Activated CD4-positive, alpha-beta T cell treated with anti-CD3 and anti-CD28 coated beads, Interleukin-2, amount 10 ng/mL, durations not matched to agents 7 days and 5 days (primary cell): ENCODE data around the gene RERE. TPM values are rescaled to one million over a fixed set of nuclear protein-coding genes. Genes with fewer than 3 reads are reported as not detected.

Experiments used
- CTCF ChIA-PET: fragments of 350-600 bp; sonication (Branson Sonifier 250); formaldehyde crosslinking; loops from one replicate; lab custom pipeline; 2021; ENCODE audit warnings: antibody characterized with exemption; lab: Charles Lee
- POLR2A ChIA-PET: fragments of 350-600 bp; sonication (Branson Sonifier 250); formaldehyde crosslinking; loops from one replicate; lab custom pipeline; 2021; ENCODE audit warnings: antibody characterized with exemption; lab: Charles Lee
- DNase-seq: peaks from one replicate; pipeline ENCODE4 v3.0.0-alpha.2; 2020
- H3K27ac Mint-ChIP-seq: one replicate; pipeline ENCODE4 v1.8.0; 2021; ENCODE audit warnings: mild to moderate bottlenecking, moderate library complexity, mixed read lengths
- H3K27me3 Mint-ChIP-seq: one replicate; pipeline ENCODE4 v1.8.0; 2021; ENCODE audit warnings: mixed read lengths
- H3K36me3 Mint-ChIP-seq: one replicate; pipeline ENCODE4 v1.8.0; 2021; ENCODE audit warnings: low read depth, mixed read lengths
- H3K4me1 Mint-ChIP-seq: one replicate; pipeline ENCODE4 v1.8.0; 2021; ENCODE audit warnings: mixed read lengths
- H3K4me3 Mint-ChIP-seq: one replicate; pipeline ENCODE4 v1.8.0; 2021; ENCODE audit warnings: mild to moderate bottlenecking, moderate library complexity, mixed read lengths
- H3K9me3 Mint-ChIP-seq: one replicate; pipeline ENCODE4 v1.8.0; 2021; ENCODE audit warnings: mixed read lengths
- total RNA-seq, 2 experiments: library from RNA; stranded (reverse); gene quantifications; one replicate each; pipeline ENCODE4 v1.2.3, GENCODE V29; 2021

RERE gene
- total RNA-seq, 2 experiments from 2014 or later = 68.5 to 68.7 TPM

GRCh38 chr1:8338526-8339202, 478.8 kb downstream of the RERE start:
- POLR2A ChIA-PET = no interaction called here
- no peak for DNase-seq
- H3K27ac Mint-ChIP-seq = no peak overlapping the region
- no peak overlapping the region for H3K4me3 Mint-ChIP-seq
- no peaks in the 10 kb centered on the region for H3K4me1 Mint-ChIP-seq
- CTCF ChIA-PET = no interaction called here
- no peaks in the 10 kb centered on the region for H3K36me3 Mint-ChIP-seq
- no peaks in the 10 kb centered on the region for H3K27me3 Mint-ChIP-seq
- H3K9me3 Mint-ChIP-seq = peaks cover 2% of the 10 kb centered on the region

DNA sequence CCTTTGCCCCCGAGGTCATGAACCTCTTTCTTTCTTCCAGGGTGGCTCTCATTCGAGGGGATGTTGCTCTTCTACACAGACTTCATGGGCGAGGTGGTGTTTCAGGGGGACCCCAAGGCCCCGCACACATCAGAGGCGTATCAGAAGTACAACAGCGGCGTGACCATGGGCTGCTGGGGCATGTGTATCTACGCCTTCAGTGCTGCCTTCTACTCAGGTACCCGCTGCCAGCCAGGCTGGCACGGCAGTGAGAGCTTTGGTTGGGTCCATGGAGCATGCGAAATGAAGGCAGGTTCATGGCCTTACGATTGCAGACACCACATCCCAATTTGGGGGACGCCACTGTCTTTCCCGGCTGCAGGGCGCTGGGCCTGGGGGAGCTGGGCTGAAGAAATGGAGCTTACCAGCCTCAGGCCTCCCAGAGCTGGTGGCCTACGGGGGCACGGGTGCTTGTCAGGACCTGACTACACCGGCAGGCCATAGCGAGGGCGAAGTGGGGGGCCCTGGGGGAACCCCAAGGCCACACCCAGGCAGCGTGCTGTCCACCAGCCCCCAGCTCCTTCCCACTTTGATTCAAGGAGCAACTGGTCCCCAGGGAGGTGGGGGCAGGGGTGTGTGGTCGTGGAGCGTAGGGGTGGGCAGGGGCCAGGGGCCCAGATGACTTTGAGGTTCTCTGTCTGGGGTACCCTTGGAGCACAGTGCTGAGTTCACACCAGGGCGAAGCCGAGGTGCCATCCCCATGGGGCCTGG, 479.5 kb downstream of the RERE start:
- H3K27ac Mint-ChIP-seq = no peak overlapping the region
- H3K4me1 Mint-ChIP-seq = no peaks in the 10 kb centered on the region
- ChIA-PET CTCF (no interaction called here), POLR2A (no interaction called here)
- H3K4me3 Mint-ChIP-seq = no peak overlapping the region
- no peak for DNase-seq
- H3K9me3 Mint-ChIP-seq = peaks cover 2% of the 10 kb centered on the region
- no peaks in the 10 kb centered on the region for H3K36me3 Mint-ChIP-seq
- H3K27me3 Mint-ChIP-seq = no peaks in the 10 kb centered on the region

DNA sequence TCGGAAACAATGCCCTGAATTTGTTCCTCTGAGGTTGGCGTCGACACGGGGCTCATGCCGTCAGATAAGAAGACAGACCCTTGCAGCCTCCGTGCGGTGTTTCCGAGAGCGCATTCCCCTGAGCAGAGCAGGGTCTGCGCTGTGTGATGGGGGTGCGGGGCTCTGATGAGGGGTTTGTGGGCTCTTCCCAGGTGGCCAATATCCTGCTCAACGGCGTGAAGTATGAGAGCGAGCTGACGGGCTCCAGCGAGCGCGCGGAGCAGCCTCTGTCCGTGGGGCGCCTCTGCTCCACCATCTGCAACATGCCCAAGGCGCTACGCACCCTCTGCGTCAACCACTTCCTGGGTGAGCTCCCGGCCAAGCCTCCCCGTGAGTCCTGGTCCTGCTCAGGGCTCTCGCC, 482.2 kb downstream of the RERE start:
- Mint-ChIP-seq H3K4me1 (no peaks in the 10 kb centered on the region), H3K27me3 (no peaks in the 10 kb centered on the region), H3K36me3 (no peaks in the 10 kb centered on the region), H3K27ac (no peak overlapping the region), H3K4me3 (no peak overlapping the region), H3K9me3 (peaks cover 2% of the 10 kb centered on the region)
- DNase-seq = no peak
- POLR2A ChIA-PET = no interaction called here
- CTCF ChIA-PET = interaction anchor here (0.5 kb wide), 1 partner anchor 9 kb away, joined by 3 read pairs; no protein-coding TSS in a partner anchor

DNA sequence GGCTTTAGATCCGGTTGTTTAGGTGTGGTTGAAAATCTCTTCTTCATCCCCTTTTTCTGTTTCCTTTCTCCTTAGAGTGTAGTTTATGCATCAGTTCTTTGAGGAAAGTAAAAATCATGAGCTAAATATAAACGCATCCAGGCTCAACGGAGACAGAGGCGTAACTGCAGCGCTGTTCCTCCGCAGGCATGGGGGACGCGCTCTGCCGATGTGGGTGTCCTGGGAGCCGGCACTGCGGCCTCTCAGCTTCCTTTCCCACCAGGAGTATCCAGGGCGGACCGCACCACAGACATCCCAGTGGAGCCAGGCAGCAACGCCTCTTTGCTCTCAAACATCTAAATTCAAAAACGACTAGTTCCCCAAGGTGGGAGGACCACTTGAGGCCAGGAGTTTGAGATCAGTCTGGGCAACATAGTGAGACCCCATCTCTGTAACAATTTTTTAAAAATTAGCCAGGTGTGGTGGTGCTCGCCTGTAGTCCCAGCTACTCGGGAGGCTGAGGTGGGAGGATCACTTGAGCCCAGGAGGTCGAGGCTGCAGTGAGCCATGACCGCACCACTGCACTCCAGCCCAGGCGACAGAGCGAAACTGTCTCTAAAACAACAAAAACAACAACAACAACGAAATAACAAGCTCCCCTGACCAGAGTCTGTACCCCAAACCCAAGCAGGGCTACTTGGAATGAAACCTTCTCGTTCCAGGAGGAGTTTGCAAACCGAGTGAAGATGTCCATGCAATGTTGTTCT, 483.2 kb downstream of the RERE start:
- H3K27me3 Mint-ChIP-seq = no peaks in the 10 kb centered on the region
- H3K9me3 Mint-ChIP-seq = peaks cover 2% of the 10 kb centered on the region
- no peak overlapping the region for H3K4me3 Mint-ChIP-seq
- ChIA-PET POLR2A (no interaction called here), CTCF (interaction anchor here (0.8 kb wide), 1 partner anchor 319 kb away, joined by 3 read pairs; no protein-coding TSS in a partner anchor)
- H3K36me3 Mint-ChIP-seq = no peaks in the 10 kb centered on the region
- H3K4me1 Mint-ChIP-seq = no peaks in the 10 kb centered on the region
- DNase-seq = no peak
- H3K27ac Mint-ChIP-seq = no peak overlapping the region

- Mint-ChIP-seq H3K27ac (no peak overlapping the region), H3K4me3 (no peak overlapping the region), H3K27me3 (no peaks in the 10 kb centered on the region), H3K36me3 (no peaks in the 10 kb centered on the region), H3K4me1 (no peaks in the 10 kb centered on the region), H3K9me3 (peaks cover 2% of the 10 kb centered on the region)
- no peak for DNase-seq
- POLR2A ChIA-PET = no interaction called here
- CTCF ChIA-PET = interaction anchor here (0.7 to 0.8 kb wide), 2 partner anchors 98 to 318 kb away, joined by 3 read pairs; no protein-coding TSS in a partner anchor
Observed at GRCh38 chr1:8333246-8333987, 484.0 kb downstream of the RERE start.

GRCh38 chr1:8332806-8333205, 484.6 kb downstream of the RERE start:
- Mint-ChIP-seq H3K36me3 (no peaks in the 10 kb centered on the region), H3K27ac (no peak overlapping the region), H3K4me1 (no peaks in the 10 kb centered on the region), H3K4me3 (no peak overlapping the region), H3K9me3 (peaks cover 2% of the 10 kb centered on the region), H3K27me3 (no peaks in the 10 kb centered on the region)
- CTCF ChIA-PET = no interaction called here
- POLR2A ChIA-PET = no interaction called here
- no peak for DNase-seq

GRCh38 chr1:8330271-8331125, 486.9 kb downstream of the RERE start:
- CTCF ChIA-PET = interaction anchor here (1.3 kb wide), 1 partner anchor 196 kb away, joined by 3 read pairs; no protein-coding TSS in a partner anchor

DNA sequence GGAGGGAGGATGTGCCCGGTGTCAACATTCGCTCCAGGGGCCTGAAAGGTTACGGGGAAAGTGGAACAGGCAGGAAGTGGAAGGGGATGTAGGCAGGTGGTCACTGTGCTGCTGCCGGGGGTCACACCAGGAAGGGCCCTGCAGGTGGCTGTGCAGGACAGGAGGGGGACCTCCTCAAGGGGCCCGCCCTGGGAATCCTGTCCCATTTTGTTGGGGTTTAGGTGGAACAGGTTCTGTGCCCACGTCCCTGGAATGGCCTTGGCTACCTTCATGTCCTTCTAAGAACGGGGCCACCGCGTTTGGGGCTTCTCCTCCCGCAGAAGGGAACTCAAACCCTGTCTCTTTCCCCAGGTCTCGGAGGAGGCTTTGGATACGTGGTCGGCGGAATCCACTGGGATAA, 487.6 kb downstream of the RERE start:
- H3K9me3 Mint-ChIP-seq = no peaks in the 10 kb centered on the region
- H3K36me3 Mint-ChIP-seq = no peaks in the 10 kb centered on the region
- no peak overlapping the region for H3K27ac Mint-ChIP-seq
- CTCF ChIA-PET = interaction anchor here (1.3 kb wide), 1 partner anchor 196 kb away, joined by 3 read pairs; no protein-coding TSS in a partner anchor
- H3K4me1 Mint-ChIP-seq = no peaks in the 10 kb centered on the region
- no peak overlapping the region for H3K4me3 Mint-ChIP-seq
- DNase-seq = no peak
- H3K27me3 Mint-ChIP-seq = no peaks in the 10 kb centered on the region
- POLR2A ChIA-PET = no interaction called here

More at GRCh38 chr1:8330271-8331125, 486.9 kb downstream of the RERE start:
- H3K36me3 Mint-ChIP-seq = no peaks in the 10 kb centered on the region
- no peaks in the 10 kb centered on the region for H3K9me3 Mint-ChIP-seq
- no peaks in the 10 kb centered on the region for H3K4me1 Mint-ChIP-seq
- H3K27ac Mint-ChIP-seq = no peak overlapping the region
- no peak overlapping the region for H3K4me3 Mint-ChIP-seq
- POLR2A ChIA-PET = no interaction called here
- no peak for DNase-seq
- H3K27me3 Mint-ChIP-seq = no peaks in the 10 kb centered on the region

DNA sequence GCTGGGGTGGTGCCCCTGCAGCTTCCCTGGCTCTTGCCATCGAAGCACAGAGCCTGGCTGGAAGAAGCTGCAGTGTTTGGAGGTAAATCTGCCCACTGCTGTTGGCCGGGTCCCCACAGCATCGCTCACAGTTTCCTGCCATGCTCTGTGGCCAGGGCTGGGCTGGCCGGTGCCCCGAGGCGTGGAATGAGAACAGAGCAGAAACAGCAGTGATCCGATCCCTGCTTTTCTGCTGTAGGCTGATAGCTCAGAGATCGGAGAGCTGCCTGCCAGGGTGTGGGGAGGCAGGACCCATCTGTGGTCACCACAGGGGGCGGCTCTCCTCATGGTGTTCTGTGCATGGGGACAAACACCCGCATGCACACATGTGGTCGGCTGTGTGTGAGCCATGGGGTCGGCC, 488.0 kb downstream of the RERE start:
- H3K9me3 Mint-ChIP-seq = no peaks in the 10 kb centered on the region
- POLR2A ChIA-PET = no interaction called here
- no peaks in the 10 kb centered on the region for H3K36me3 Mint-ChIP-seq
- CTCF ChIA-PET = interaction anchor here (1.3 kb wide), 1 partner anchor 195 kb away, joined by 3 read pairs; no protein-coding TSS in a partner anchor
- no peak overlapping the region for H3K27ac Mint-ChIP-seq
- H3K4me1 Mint-ChIP-seq = no peaks in the 10 kb centered on the region
- H3K4me3 Mint-ChIP-seq = no peak overlapping the region
- H3K27me3 Mint-ChIP-seq = no peaks in the 10 kb centered on the region
- no peak for DNase-seq

DNA sequence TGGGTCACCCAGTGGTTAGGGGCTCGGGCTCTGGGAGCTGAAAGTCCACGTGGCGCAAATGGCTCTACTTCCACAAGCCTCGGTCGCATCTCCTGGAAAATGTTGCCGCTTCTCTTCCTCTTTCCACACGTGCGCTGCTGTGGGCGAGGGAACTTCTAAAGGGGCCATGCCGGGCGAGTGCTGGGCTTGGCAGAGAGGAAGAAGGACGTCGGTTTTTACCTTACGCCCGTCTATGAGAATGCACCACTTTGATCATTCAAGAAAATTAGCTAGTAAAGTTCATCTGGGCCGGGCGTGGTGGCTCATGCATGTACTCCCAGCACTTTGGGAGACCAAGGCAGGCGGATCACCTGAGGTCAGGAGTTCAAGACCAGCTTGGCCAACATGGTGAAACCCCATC, 489.2 kb downstream of the RERE start:
- Mint-ChIP-seq H3K4me1 (no peaks in the 10 kb centered on the region), H3K27me3 (no peaks in the 10 kb centered on the region), H3K36me3 (no peaks in the 10 kb centered on the region), H3K4me3 (no peak overlapping the region), H3K9me3 (no peaks in the 10 kb centered on the region), H3K27ac (no peak overlapping the region)
- no peak for DNase-seq
- POLR2A ChIA-PET = no interaction called here
- CTCF ChIA-PET = no interaction called here

GRCh38 chr1:8326265-8326664, 491.2 kb downstream of the RERE start:
- POLR2A ChIA-PET = no interaction called here
- Mint-ChIP-seq H3K27me3 (no peaks in the 10 kb centered on the region), H3K4me1 (no peaks in the 10 kb centered on the region), H3K4me3 (no peak overlapping the region), H3K9me3 (peaks cover 3% of the 10 kb centered on the region), H3K36me3 (no peaks in the 10 kb centered on the region), H3K27ac (no peak overlapping the region)
- CTCF ChIA-PET = interaction anchor here (1.2 kb wide), 1 partner anchor 311 kb away, joined by 3 read pairs; no protein-coding TSS in a partner anchor
- no peak for DNase-seq
